HG03175 (cell line): Measurements from ENCODE around the gene TSN.
A peak's percentile ranks its signal among the peaks of the same experiment; 100 is the strongest.
"Not testable (repeated sequence)": the region's sequence is repeated elsewhere in the genome, so short reads cannot be mapped to it uniquely, and the experiment has no call there.

Experiments used
- ATAC-seq: cut with Tn5 transposase; IDR thresholded peaks from one replicate; pipeline ENCODE4 v1.9.1; 2021; ENCODE audit warnings: mild to moderate bottlenecking, moderate library complexity; ENCODE audit not compliant: unreplicated experiment

The TSN gene

GRCh38 chr2:121796239-121796638 lies 40.8 kb downstream of the TSN start:
- ATAC-seq: peak; percentile 62

DNA sequence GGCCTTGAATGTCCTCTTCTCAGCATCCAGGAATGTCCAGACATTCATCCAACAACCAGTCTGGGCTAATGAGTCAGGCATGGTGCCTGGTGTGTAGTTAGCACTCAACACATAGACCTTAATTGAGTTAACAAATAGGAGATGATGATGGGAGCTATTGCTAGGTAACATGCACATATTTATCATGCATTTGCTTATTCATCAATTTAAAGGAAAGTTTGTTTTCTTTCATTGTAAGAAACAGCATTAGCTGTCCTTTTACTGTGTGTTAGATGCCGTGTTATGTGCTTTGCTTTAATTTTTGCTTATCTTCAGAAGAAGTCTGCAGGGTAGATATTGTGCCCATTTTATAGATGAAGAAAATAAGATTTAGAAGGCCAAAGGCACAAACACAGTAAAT lies 43.2 kb downstream of the TSN start:
- no peak for ATAC-seq

DNA sequence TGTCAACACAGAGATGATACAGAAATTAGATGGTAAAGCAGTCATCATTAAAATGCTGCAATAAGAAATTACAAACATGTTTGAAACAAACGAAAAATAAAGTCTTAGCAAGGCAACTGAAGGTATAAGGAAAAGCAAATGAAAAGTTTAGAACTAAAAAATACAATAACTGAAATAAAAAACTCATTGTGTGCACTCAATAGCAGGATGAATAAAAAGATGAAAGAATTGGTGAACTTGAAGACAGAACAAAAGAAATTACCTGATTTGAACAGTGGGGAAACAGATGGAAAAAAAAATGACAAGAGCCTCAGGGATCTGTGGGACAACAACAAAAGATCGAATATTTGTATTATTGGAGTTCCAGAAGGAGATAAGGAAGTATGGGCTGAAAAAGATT lies 46.5 kb downstream of the TSN start:
- no peak for ATAC-seq

DNA sequence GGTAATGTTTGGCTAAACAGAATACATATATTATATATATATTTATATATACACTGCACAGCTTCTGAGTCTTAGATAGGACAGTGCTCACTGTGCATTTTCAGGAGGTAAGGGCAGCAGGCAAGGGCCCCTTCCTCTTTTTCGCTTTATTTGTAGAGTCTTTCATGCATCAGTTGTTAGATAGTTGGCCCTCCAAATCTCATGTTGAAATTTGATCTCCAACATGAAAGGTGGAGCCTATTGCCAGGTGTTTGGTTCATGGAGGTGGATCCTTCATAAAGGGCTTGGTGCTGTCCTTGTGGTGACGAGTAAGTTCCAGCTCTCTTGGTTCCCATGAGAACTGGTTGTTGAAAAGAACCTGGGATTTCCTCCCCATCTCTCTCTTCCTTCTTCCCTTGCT lies 48.1 kb downstream of the TSN start:
- ATAC-seq: no peak

- ATAC-seq: peak; percentile 70
Observed at GRCh38 chr2:121804340-121804739, 48.9 kb downstream of the TSN start.

DNA sequence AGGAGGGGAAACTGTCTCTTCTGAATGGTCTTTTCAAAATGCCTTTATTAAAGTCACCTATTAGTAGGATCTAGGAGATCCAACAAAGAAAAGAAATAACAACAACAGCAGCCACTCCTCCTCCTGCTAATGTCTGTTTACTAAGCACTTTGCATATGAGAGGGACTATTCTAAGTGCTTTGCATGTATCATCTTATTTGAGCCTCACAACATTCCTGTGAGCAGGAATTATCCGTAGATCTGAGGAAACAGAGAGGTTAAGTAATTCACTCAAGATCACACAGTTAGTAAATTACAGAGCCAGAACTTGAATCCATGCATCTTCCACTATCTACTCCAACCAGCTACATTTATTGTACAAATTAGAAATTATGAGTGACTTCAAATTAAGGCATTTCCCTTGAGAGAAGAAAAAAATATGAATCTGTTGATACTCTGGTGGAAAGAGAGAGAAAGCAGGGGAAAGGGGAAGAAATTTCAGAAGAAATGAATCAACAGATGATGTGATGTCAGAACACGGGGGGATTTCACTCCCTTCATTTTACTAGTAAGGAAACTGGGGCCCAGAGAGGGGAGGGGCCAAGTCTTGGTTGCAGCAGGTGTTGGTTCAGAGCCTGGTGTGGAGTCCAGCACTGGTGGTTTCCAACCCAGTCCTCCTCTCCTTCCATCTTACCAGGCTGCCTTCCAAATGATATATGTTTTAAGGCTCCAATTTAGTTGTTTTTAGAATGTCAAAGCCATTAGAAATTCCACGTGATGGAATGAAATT lies 49.7 kb downstream of the TSN start:
- ATAC-seq: no peak

- ATAC-seq: no peak
Observed at GRCh38 chr2:121805766-121806143, 50.3 kb downstream of the TSN start.

DNA sequence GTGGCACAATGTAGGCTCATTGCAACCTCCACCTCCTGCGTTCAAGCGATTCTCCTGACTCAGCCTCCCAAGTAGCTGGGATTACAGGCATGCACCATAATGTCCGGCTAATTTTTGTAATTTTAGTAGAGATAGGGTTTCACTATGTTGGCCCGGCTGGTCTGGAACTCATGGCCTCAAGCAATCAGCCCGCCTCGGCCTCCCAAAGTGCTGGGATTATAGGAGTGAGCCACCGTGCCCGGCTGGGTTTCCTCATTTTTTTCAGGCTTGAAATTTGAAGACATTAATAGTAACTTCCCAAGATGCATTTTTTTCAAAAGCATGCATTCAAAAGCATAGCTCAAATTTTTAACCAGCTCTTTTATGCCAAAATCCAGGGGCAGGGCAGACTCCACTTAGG lies 52.3 kb downstream of the TSN start:
- ATAC-seq: not testable (repeated sequence)

GRCh38 chr2:121809607-121810006 lies 54.2 kb downstream of the TSN start:
- ATAC-seq: no peak

DNA sequence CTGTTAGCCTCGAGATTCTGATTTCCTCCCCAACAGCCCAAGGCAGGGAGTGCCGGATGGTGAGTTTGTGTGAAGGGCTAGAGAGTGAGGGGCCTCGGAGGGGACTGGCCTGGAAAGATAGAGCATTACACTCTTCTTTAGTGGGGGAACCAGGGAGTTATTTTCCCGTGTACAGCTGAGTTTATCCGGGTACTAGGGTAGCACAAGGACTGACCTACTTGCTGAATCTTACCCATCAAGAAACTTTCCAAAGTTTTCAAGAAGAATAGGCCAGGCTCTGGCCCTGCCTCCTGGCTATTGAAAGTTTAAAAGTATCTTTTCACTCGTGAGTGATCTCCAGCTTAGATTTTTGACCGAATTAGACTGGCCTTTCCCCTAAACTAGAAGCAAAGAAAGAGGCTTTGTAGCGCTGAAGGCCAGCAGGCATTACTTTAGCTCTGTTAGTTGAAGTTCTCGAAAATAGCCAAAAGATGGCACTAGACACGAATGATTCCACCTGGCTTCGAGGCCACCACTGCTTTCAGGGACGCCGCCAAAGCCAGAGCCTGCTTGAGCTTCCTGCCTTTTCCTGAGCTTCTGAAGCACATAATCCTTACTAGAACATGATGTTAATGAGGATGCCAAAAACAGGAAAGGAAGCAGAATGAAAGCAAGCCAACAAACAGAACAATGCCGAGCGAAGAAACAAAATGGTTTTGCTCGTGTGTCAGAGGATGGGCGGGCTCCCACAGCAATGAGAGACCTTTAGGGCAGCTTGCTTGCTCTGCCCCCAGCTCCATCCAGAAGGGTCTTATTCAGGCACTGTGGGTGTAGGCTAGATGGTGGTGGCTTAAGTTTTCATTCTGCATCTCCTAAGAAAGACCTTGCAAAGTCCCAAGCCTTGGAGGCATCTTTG lies 55.8 kb downstream of the TSN start:
- ATAC-seq: peak; percentile 79

GRCh38 chr2:121813083-121813482 lies 57.6 kb downstream of the TSN start:
- ATAC-seq: not testable (repeated sequence)

- no peak for ATAC-seq
Observed at GRCh38 chr2:121815216-121815615, 59.8 kb downstream of the TSN start.

- no peak for ATAC-seq
Observed at GRCh38 chr2:121816797-121817196, 61.3 kb downstream of the TSN start.

DNA sequence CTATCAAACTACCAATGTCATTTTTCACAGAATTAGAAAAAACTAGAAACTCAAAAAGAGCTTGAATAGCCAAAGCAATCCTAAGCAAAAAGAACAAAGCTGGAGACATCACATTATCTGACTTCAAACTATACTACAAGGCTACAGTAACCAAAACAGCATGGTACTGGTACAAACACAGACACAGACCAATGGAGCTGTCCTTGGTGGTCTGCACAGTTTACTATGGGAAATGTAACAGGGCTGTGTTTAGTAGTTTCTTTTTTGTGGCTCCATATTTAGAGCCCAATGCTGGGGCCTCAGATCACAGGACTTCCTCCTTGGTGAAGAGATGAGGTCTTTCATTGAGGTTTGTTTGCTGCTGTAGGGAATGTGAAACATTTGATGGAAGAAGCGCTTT lies 61.9 kb downstream of the TSN start:
- not testable (repeated sequence) for ATAC-seq
